Tibial nerve (tissue), 4 donors: ENCODE data around the gene KRT2.

Experiments
- EP300 ChIP-seq, 2 donors: sonication (generic); formaldehyde crosslinking; IDR thresholded peaks; one replicate each; pipeline ENCODE4 v1.6.1; 2017; ENCODE audit warnings: antibody characterized with exemption in 2 of 2, mild to moderate bottlenecking in 1 of 2
- POLR2A ChIP-seq, 2 donors: fragments of 450-650 bp; IDR thresholded peaks; one replicate each; pipeline ENCODE4 v1.6.1; 2017; ENCODE audit warnings: antibody characterized with exemption in 2 of 2, mild to moderate bottlenecking in 2 of 2, moderate library complexity in 2 of 2
- TF ChIP-seq, protein P1 (sequence below), 5 experiments: fragments of 200-600 bp in 3 of 5; fragments of 450-650 bp in 2 of 5; sonication (generic) in 3 of 5; IDR thresholded peaks; one replicate each; pipeline ENCODE4 v1.5.1; 2016 to 2019; ENCODE audit warnings: antibody characterized with exemption in 5 of 5, mild to moderate bottlenecking in 3 of 5, moderate library complexity in 2 of 5

DNA sequence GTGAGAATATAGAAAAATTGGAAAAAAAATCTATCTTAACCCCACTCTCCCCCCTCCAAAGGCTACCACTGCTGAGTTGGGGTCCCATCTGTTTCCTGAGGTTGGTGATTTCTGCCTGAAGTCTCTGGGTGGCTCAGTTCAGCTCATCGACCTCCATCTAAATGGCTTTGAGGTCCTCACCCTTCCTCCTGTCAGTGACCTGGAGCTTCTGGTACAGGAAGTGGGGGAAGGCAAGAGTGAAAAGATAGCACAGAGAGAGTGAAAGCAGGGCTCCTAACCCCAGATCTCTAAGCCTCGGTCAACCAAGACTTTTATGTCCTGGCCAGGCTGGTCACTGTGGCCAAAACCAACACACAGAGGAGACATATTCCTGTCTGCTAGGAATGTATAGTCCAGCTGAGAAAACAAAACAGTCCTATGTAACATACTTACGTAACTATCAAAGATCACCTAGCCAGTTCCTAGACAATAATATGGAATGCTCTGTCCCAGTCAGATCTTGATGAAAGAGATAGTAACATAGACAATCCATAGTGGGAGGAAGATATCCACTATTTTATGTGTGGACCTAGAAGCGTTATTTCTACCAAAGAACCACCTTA is 21.3 kb downstream of the KRT2 start:
- TF ChIP-seq POLR2A (IDR thresholded peaks at IDR 0.05) (no peak), EP300 (IDR thresholded peaks at IDR 0.05) (no peak)
- TF ChIP-seq, protein P1, sequence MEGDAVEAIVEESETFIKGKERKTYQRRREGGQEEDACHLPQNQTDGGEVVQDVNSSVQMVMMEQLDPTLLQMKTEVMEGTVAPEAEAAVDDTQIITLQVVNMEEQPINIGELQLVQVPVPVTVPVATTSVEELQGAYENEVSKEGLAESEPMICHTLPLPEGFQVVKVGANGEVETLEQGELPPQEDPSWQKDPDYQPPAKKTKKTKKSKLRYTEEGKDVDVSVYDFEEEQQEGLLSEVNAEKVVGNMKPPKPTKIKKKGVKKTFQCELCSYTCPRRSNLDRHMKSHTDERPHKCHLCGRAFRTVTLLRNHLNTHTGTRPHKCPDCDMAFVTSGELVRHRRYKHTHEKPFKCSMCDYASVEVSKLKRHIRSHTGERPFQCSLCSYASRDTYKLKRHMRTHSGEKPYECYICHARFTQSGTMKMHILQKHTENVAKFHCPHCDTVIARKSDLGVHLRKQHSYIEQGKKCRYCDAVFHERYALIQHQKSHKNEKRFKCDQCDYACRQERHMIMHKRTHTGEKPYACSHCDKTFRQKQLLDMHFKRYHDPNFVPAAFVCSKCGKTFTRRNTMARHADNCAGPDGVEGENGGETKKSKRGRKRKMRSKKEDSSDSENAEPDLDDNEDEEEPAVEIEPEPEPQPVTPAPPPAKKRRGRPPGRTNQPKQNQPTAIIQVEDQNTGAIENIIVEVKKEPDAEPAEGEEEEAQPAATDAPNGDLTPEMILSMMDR (IDR thresholded peaks at IDR 0.05) = no peak
